ENCODE measurements around the gene SPDYE1.
"Not testable (repeated sequence)": the region's sequence is repeated elsewhere in the genome, so short reads cannot be mapped to it uniquely, and the experiment has no call there.

Gene SPDYE1, protein sequence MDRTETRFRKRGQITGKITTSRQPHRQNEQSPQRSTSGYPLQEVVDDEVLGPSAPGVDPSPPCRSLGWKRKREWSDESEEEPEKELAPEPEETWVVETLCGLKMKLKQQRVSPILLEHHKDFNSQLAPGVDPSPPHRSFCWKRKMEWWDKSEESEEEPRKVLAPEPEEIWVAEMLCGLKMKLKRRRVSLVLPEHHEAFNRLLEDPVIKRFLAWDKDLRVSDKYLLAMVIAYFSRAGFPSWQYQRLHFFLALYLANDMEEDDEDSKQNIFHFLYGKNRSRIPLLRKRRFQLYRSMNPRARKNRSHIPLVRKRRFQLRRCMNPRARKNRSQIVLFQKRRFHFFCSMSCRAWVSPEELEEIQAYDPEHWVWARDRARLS

DNA sequence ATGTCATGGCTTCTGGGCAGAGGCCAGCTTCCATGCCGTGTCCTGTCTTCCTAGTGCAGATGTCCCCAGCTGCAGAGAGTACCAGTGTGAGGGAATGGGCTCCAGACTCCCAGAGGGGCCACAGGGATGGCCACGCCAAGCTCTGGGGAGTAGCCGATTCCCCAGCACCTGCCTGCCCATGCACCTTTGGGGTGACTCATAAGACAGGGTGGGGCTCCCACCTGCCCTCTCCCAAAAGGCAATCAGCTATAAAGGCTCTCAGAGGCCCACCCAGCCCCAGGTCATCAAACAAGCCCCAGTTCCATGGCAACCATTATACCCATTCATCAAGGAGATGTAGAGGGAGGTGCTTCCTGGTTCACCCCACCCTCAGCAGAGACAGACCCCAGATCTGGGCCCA lies at the start of gene SPDYE1:
Gene SPDYE1, plus strand, starts transcription at position 366 of the 400 bp plus-strand sequence. CDS start 2,053 bp downstream, outside the sequence.
- DNase-seq (ENCODE audit: low read depth in 2 of 2) = not testable (repeated sequence)

DNA sequence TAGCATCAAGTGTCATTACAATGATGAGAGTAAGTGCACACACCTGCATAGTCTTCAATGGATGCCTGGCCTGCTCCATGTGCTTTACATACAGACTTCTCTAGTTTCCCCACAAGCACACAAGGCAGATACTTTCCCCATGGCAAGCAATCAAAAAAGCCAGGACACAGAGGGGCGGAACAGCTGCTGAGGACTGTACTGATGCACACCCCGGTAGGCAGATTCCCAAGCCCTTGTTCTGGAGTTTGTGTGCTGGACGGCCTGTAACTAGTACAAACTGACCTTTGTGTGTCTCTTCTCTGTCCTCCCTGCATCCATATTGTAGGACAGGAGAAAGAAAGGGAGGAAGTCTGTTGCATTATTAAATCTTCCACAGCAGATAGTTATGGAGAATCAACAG lies 45.7 kb upstream of the SPDYE1 start:
- DNase-seq (ENCODE audit: low read depth in 2 of 2) = no peak

DNA sequence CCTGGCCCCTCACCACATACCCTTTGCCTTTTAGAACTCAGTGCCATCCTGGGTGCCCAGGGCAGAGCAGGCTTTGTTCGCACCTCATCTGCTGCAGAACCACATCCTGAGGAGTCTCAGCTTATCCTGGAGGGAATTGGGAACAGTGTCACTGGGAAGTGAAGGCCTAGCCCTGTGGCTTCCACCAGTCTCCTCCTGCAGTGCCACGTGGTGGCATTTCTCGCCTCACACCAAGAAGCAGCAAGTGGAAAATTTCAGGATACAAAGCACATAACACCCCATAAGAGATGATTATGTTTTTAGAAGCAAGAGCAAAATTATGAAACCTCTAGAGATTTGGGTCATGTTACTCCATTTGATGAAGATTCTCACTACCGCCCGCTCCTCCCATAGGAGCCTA lies 44.6 kb upstream of the SPDYE1 start:
- no peak for DNase-seq (ENCODE audit: low read depth in 2 of 2)

DNA sequence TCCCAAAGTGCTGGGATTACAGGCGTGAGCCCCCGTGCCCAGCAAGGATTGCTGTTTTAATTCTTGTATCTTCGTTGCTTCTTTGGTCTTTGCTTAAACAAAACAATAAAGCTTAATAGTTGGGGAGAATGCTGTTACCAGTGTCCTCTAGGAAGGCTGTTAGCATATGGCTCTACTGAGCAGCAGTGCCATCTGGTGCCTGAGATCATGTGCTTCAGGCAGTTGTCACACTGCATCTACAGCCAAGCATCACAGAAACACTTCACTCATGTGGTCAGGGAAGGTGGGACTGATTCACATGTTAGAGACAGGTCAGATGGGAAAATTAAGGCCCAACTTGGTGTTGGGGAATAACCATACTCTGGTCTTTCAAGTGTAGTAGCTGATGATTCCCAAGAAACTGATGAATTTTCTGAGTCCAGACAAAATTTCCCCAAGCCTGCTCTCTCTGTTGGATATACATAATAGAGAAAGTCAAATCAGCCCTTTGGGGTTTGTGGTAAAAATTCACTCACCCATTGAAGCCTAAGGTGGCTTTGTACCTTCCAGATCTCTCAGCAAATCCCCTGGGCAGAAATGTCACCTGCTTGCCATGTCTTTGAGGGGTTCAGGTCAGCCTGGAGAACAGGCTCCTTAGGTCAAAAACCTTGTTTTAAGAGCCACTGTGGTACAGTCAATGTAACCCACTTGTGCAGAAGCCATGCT lies 43.0 kb upstream of the SPDYE1 start:
- DNase-seq (ENCODE audit: low read depth in 2 of 2) = no peak

DNA sequence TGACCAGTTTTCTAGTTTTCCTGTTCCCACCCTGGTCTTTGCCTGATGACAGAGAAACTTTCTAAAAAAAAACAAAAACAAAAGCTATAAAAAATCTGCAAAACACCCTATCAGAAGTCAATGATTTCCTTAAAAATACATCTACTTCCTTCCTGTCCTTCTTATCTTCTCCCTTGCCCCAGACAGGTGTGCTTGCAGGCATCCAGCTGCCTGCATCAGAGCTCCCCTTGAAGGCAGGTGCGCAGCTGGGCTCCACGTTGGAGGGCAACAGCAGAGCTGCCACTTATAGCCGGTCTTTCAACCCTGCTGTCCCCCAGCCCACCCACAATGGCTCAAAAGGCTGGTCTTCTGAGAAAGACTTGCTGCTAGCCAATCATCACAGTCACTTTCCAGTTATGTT lies 41.7 kb upstream of the SPDYE1 start:
- no peak for DNase-seq (ENCODE audit: low read depth in 2 of 2)

DNA sequence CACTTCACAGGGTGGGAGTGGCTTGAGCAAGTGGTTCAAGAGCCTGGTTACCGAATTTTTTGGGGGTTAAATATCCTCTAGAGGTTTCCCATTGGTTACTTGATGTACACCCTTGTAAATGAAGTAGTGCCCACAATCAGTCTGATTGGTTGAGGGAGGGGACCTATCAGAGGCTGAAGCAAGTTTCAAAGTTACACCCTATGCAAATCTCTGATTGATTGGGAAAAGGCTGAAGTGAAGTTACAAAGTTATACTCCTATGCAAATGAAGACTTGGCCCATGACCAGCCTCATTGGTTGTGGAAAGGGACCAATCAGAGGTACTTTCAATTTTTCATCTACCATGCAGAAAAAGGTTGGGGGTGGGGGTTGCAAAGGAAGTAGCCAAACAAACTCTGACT lies 36.8 kb upstream of the SPDYE1 start:
- DNase-seq (ENCODE audit: low read depth in 2 of 2) = no peak

DNA sequence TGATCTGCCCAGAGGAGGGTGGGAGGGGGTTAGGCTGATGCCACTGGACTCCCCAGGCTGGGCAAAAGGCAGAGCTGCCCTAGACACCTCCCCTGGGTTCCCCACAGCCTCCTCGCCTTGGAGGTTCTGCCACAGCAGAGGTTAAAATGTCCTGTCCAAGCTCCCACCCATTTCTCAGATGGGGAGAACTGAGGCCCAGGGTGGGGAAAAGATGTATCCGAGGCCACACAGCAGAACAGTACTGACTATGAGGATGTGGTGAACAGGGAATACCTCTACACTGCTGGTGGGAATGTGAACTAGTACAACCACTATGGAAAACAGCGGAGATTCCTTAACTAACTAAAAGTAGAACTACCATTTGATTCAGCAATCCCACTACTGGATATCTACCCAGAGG lies 31.3 kb upstream of the SPDYE1 start:
- DNase-seq (ENCODE audit: low read depth in 2 of 2) = not testable (repeated sequence)

DNA sequence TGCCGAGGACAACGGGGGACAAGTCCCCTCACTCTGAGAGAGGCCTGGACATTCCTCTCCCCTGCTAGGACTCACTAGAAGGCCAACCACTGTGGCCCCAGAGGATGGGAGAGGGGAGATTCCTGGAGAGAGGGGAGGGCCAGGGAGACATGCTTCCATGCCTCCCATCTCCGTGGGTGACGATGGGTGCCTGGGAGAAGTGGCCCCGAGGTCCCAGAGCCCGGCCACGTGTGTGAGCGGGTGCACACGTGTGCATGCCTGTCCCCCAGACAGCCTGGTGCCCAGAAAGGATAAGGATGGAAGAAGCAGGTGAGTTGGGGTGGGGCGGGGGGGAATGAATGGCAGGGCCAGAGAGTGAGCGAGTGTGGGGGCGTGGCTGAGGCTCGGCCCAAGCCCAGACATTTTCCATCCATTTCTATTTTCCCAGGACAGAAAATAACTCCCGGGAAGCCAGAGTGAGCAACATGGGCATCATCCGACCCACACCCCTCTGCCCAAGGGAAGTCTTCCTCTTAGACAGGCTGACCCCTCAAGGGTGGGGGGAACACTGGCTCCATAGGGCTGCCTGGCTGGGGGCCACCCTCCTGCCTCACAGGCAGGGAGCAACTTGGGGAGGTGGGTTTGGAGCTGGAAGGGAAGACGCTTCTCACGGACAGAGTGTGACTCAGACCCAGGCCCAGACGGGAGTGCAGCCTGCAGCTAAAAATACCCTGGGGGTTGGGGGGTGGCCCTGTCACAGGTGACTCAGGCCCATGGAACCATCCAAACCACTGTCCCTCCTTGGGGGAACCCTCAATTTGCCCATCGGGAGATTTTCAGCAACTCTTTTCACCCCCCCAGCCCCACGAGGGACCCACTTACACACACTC lies 29.3 kb upstream of the SPDYE1 start:
- not testable (repeated sequence) for DNase-seq (ENCODE audit: low read depth in 2 of 2)

DNA sequence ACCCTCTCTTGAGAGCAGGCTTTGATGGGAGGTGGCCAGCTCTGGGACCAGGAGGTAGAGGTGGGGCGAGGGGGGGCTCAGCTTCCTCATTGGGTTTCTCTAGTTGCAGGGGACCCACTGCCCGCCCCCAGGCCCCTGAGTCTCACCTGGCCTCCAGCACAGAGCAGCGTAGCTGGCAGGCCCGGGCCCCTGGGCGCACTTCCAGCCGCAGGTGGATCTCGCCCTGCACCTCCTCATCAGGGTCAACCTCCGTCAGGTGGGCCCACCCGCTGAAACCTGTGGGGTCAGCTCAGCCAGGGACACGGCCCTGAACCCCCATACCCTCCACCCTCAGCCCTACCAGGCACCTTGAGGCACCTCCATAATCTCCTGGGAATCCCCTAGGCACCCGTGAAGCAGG lies 28.1 kb upstream of the SPDYE1 start:
- not testable (repeated sequence) for DNase-seq (ENCODE audit: low read depth in 2 of 2)

DNA sequence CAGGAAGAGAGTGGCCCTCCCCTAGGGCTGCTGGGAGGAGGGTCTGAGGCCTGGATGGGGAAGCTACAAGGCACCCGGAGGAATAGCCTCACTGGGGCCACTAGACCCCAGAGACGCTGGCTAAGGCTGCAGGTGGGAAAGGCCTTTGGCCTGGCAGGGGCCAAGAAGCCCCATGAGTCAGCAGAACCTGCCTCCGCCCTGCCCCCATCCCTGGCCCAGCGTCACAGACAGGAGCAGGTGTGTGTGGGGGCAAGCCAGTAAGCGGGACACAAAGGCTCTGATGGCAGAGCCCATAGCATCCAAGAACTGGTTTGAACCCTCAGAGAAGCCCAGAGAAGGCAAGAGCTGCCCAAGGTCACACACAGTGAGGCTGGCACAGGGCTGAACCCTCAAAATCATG lies 27.0 kb upstream of the SPDYE1 start:
- DNase-seq (ENCODE audit: low read depth in 2 of 2) = not testable (repeated sequence)

DNA sequence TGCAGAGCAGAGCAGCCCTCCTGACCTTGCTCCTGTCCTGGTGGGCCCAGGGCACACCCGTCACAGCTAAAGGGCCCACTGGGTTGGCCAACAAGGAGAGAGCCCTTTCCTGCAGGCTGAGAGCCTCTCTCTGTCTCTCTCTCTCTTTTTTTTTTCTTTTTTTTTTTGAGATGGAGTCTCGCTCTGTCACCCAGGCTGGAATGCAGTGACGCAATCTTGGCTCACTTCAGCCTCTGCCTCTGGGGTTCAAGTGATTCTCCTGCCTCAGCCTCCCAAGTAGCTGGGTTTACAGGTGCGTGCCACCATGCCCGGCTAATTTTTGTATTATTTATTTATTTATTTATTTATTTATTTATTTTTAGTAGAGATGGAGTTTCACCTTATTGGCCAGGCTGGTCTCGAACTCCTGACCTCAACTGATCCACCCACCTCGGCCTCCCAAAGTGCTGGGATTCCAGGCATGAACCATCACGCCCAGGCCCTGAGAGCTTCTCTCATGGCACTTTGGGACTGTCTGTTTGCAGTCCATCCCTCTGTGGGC lies 23.6 kb upstream of the SPDYE1 start:
- not testable (repeated sequence) for DNase-seq (ENCODE audit: low read depth in 2 of 2)

DNA sequence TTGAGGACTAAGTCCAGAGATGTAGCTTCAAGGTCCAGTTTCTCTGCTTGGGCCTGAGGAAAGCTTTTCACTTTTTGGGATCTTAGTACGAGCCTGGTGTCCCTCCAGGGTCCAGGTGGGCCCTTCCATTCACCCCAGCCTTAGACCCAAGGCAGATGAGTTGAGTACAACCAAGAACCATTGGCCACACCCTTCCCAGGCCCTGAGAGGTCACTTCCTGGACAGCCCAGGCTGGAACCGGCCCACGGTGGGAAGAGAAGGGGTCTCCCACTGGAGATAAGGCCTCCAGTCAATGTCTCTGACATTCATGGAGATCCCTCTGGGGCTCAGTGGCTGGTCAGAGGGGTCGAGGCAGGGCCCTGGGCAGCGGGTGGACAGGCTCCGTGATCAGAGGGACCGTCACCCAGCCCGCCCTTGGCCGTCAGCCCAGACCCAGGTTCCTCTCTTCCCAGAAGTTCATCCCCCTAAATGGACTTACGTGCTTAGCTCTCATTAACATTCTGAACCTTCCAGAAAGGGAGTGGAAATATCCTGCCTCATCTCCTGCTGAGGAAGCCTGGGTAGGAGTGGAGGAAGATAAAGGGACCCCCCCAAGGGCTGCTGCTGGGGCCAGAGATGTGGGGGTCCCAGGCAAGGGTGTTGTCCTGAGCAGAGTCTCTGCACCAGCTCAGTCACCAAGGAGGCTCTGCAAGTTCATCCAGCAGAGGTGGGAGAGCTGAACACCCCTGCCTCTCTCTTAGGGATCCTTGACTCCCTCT lies 22.8 kb upstream of the SPDYE1 start:
- DNase-seq (ENCODE audit: low read depth in 2 of 2) = not testable (repeated sequence)

DNA sequence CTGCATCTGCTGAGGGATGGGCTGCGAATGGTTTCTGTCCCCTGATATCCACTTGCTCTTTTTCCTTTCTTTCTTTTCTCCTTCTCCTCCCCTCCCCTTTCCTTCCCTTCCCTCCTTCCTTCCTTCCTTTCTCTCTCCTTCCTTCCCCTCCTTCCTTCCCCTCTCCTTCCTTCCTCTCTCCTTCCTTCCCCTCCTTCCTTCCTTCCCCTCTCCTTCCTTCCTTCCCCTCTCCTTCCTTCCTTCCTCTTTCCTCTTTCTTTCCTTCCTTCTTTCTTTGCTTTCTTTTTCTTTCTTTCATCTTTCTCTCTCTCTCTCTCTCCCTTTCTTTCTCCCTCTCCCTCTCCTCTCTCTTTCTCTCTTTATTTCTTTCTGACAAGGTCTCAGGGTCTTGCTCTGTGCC lies 20.2 kb upstream of the SPDYE1 start:
- DNase-seq (ENCODE audit: low read depth in 2 of 2) = no peak

DNA sequence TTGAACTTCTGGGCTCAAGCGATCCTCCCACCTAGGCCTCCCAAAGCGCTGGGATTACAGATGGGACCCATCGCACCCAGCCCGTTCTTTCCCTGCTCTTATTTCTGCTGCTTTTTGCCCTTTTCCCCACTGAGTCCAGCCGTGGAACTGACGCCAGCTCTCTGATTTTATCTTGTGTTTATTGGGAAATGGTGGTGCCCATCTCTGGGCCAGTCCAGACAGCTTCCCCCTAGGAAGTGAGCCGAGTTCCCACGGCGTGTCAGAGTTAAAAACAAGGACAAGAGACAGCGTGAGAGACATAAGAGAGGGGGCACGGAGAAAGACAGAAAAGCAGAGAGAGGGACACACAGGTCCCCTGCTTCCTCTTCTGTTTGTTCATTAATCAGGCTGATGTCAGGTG lies 19.6 kb upstream of the SPDYE1 start:
- DNase-seq (ENCODE audit: low read depth in 2 of 2) = not testable (repeated sequence)

DNA sequence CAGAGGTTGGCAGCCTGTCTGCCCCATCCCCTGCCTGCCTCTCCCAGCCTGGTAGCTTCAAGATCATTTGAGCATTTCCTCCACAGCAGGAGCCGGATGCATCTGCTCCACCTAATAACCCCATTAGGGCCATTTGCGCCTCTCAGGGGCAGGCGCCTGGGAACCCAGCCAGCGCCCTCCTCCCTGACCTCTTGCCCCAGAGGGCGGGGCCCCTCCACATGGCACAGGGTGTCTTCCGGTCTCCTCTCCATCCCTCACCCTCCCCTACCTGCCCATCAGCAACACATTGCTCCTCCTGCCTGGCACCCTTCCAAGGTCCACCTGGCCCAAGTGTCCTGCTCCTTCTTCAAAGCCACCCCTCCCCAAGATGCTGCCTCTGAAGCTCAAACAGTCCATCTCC lies 14.8 kb upstream of the SPDYE1 start:
- not testable (repeated sequence) for DNase-seq (ENCODE audit: low read depth in 2 of 2)

DNA sequence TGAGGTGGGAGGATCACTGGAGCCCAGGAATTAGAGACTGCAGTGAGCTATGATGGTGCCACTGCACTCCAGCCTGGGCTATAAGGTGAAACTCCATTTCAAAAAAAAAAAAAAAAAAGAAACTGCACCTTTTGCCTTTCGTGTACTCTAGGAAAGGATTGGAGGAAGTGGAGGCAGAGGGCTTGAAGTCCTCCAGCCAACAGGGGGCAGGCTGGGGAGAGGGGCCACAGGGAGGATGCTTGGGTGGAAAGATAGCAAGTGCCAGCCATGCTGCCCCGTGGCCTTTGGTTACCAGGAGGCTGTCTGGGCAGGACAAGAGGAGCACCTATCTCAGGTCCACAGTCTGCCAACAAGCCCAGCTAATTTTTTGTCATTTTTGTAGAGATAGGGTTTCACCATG lies 14.0 kb upstream of the SPDYE1 start:
- DNase-seq (ENCODE audit: low read depth in 2 of 2) = not testable (repeated sequence)

DNA sequence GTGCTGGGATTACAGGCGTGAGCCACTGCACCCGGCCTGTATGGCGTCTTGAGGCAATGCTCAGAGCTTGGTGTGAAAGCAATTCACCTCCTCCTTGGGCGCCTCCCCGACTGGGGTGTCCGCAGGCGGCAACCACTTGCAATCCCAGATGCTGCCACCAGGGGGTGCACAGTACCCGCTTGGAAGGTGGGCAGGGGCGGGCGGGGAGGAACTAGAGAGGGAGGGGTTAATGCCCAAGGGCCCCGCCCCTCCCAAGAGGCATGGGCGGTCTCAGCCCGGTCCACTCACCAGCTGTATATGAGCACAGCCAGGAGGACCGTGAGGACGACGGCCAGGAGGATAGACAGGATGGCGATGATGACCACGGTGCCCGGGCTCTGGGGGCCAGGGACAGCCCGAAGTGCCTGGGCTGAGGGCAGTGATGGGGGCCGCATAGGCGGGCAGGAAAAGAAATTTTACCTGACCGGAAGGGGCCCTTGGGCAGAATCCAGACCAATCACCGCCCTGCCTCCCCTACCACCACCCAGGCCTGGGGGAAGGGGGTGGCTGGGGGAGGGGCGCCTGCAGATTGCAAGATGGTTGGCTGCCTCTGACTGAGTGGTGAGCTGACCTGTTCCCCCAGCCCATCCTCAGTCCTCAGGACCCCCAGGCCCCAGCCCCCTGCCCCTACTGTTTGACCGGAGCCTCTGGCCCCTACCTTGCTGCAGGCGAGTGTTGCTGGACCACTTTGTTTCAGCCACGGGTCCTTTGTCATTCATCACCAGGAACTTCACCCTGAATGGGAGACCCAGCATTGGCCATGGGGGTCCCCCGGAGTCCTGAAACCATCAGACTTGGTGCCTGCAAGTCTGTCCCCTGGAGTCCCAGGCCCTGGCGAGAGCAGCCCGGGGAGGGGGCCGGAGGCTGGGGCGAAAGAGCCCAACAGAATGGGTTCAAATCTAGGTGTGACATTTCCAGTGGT lies 11.5 kb upstream of the SPDYE1 start:
- peak; percentile 78 to 92 for DNase-seq (ENCODE audit: low read depth in 2 of 2)

DNA sequence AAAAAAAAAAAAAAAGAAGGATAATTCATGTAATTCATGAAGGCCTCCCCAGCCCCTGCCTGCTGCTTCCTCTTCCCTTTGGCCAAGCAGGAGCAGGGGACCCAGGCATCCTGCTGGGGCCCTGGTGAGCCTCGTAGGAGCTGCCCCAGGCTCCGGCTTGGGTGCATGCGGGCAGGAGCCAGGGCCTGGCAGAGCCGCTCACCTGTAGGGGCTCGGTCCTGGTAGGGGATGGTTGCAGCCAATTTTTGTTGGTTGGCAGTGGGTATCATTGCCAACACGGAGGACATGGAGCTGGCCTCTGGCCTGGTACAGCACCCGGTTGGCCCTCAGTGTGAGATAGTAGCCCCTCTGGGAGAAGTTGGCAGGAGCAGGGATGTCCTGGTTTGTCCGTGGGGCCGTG lies 10.2 kb upstream of the SPDYE1 start:
- not testable (repeated sequence) for DNase-seq (ENCODE audit: low read depth in 2 of 2)

DNA sequence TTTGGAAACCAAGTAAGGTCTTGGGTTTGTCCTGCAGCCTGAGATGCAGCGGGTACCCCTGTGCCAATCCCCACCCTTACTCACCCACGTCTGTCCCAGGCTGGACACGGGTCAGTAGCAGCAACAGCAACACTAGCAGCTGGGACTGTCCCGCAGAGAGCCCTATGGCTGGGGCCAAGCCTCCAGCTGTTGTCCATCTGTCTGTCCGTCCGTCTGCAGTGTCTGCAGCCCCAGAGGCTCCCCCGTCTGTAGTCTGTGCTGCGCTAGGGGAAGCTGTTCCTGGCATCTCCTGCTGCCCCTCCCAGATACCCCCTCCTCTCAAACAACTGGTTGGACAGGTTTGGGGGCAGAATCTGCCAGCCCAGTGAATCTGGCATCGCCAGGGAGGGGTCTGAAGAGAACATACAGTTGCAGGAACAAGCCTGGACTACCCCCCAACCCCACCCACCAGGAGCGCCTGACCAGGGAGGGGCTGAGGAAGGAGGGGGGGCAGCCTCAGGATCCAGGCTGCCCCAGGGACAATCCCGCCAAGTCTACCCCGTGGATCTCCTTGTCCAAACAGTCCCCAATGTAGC lies 7.6 kb upstream of the SPDYE1 start:
- DNase-seq (ENCODE audit: low read depth in 2 of 2) = not testable (repeated sequence)

DNA sequence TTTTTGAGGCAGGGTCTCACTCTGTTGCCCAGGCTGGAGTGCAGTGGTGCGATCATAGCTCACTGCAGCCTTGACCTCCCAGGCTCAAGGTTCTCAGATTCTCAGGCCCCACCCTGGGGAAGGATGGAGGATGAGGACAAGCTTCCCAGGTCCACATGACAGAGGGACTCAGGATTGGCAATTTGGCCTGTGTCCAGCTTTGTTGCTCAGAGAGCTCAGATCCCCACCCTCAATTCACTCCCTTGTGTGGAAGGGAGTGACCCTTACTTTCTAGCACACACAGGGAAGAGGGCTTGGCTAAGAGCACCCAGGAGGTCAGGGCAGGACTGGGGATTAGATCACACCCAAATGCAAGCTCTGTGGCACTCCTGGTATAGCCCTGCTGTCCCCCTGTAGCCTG lies 6.9 kb upstream of the SPDYE1 start:
- not testable (repeated sequence) for DNase-seq (ENCODE audit: low read depth in 2 of 2)

Data from stimulated activated CD4-positive, alpha-beta T cell treated with anti-CD3 and anti-CD28 coated beads, Interleukin-4, amount 100 ng/mL, for 48 hours (primary cell).